Kidney (tissue), 14 donors: ENCODE measurements around the gene MLLT3. TPM values are rescaled to one million over a fixed set of nuclear protein-coding genes. Genes with fewer than 3 reads are reported as not detected.

ENCODE experiments used
- DNase-seq, 5 donors: peaks; one replicate each; pipeline ENCODE4 v3.0.0-alpha.2; 2013 to 2020
- FAIRE-seq: peaks from 2 replicates; lab custom pipeline; 2012; peaks lifted over from hg19 to GRCh38; lab: Jason Lieb, UNC
- H3K27ac ChIP-seq, 2 donors: one replicate each; pipeline ENCODE4 v1.7.0; 2013; ENCODE audit warnings: low read depth in 2 of 2, low read length in 2 of 2, inconsistent platforms in 1 of 2
- H3K27me3 ChIP-seq: one replicate; pipeline ENCODE4 v1.7.1; 2013; ENCODE audit warnings: low read length, inconsistent platforms; ENCODE audit not compliant: control insufficient read depth, insufficient read depth
- H3K36me3 ChIP-seq, 3 donors: one replicate each; pipeline versions ENCODE4 v1.7.0 to v1.7.1; 2013; ENCODE audit warnings: low read length in 3 of 3, control low read depth in 1 of 3, inconsistent platforms in 1 of 3; ENCODE audit not compliant: insufficient read depth in 3 of 3, control insufficient read depth in 2 of 3
- H3K4me1 ChIP-seq, 3 donors: one replicate each; pipeline versions ENCODE4 v1.7.0 to v1.7.1; 2013; ENCODE audit warnings: low read length in 3 of 3, inconsistent platforms in 1 of 3, low read depth in 1 of 3; ENCODE audit not compliant: control insufficient read depth in 2 of 3, insufficient read depth in 2 of 3
- H3K4me3 ChIP-seq, 3 donors: one replicate each; pipeline versions ENCODE4 v1.7.0 to v1.8.1; 2013; ENCODE audit warnings: low read length in 3 of 3, control low read depth in 1 of 3, inconsistent platforms in 1 of 3
- H3K9ac ChIP-seq, 3 donors: one replicate each; pipeline versions ENCODE4 v1.7.0 to v1.7.1; 2013; ENCODE audit warnings: low read length in 3 of 3, control low read depth in 1 of 3, inconsistent platforms in 1 of 3
- H3K9me3 ChIP-seq, 3 donors: one replicate each; pipeline versions ENCODE4 v1.7.0 to v1.7.1; 2013; ENCODE audit warnings: low read length in 3 of 3, control low read depth in 1 of 3, inconsistent platforms in 1 of 3; ENCODE audit not compliant: control insufficient read depth in 2 of 3, insufficient read depth in 1 of 3
- intact Hi-C: fragments of 100-400 bp; cut with DNase I; formaldehyde crosslinking; loops from one replicate; pipeline ENCODE4 v1.11.1; 2022
- polyA plus RNA-seq: library from polyadenylated mRNA; stranded (reverse); fragments of 350-450 nt; fragmentation: Illumina TruSeq; extraction: RNeasy Lipid Tissue Mini Kit (QIAGEN cat#74804); gene quantifications from one replicate; pipeline ENCODE4 v1.2.3, GENCODE V29; 2014; ENCODE audit warnings: low read depth, low replicate concordance; ENCODE audit not compliant: insufficient read depth
- total RNA-seq: library from RNA; stranded (reverse); fragmentation: NEBNext Ultra II Directional; extraction: Animal tissue kit (Norgen Biotek cat#: 25700); gene quantifications from one replicate; pipeline ENCODE4 v1.2.1, GENCODE V29; 2021
- TF ChIP-seq, protein P1 (sequence below): IDR thresholded peaks from 3 replicates; pipeline ENCODE4 v1.5.1; 2012; ENCODE audit warnings: mild to moderate bottlenecking, moderate library complexity, borderline replicate concordance; ENCODE audit not compliant: insufficient read depth; ENCODE audit errors: extremely low read depth
- donor health status: control.
- donor health status: control.
- donor health status: control.
- donor health status: control.
- donor health status: control.
- donor health status: DM: yes; HTN: yes; CAD: no.
- donor health status: Normal renal cell carcinoma (clear cell type).

The MLLT3 gene
- total and polyA plus RNA-seq, 2 donors from 2014 or later, result 15.8 to 19.7 TPM

DNA sequence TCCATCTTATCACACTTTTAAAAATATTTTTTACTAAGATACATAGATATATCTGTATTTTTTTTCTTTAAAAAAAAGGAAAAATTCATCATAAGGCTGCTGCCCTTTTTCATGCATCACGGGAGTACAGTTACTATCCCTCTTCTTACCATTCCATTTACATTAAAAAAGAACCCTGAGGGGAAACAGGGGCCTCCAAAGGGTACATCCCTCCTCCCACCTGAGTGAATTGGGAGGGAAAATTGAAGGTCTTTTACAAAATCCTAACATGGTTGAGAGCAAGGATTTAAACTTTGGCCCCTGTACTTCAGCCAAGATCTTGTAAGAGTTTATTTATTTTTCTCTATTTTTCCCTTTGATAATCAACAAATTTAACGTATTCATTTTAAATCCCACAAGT lies 319.2 kb downstream of the MLLT3 start:
- no peak overlapping the region for H3K9ac ChIP-seq
- no peak overlapping the region for H3K27ac ChIP-seq
- intact Hi-C loops, result no loop called here
- no peaks in the 10 kb centered on the region for H3K9me3 ChIP-seq
- H3K4me1 ChIP-seq, result peaks cover 0 to 3% (median 0%) of the 10 kb centered on the region in 3 donors
- no peaks in the 10 kb centered on the region for H3K36me3 ChIP-seq
- FAIRE-seq (no peak), DNase-seq (no peak)
- H3K27me3 ChIP-seq, result no peaks in the 10 kb centered on the region
- no peak overlapping the region for H3K4me3 ChIP-seq
- TF ChIP-seq, protein P1, sequence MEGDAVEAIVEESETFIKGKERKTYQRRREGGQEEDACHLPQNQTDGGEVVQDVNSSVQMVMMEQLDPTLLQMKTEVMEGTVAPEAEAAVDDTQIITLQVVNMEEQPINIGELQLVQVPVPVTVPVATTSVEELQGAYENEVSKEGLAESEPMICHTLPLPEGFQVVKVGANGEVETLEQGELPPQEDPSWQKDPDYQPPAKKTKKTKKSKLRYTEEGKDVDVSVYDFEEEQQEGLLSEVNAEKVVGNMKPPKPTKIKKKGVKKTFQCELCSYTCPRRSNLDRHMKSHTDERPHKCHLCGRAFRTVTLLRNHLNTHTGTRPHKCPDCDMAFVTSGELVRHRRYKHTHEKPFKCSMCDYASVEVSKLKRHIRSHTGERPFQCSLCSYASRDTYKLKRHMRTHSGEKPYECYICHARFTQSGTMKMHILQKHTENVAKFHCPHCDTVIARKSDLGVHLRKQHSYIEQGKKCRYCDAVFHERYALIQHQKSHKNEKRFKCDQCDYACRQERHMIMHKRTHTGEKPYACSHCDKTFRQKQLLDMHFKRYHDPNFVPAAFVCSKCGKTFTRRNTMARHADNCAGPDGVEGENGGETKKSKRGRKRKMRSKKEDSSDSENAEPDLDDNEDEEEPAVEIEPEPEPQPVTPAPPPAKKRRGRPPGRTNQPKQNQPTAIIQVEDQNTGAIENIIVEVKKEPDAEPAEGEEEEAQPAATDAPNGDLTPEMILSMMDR, result no peak

DNA sequence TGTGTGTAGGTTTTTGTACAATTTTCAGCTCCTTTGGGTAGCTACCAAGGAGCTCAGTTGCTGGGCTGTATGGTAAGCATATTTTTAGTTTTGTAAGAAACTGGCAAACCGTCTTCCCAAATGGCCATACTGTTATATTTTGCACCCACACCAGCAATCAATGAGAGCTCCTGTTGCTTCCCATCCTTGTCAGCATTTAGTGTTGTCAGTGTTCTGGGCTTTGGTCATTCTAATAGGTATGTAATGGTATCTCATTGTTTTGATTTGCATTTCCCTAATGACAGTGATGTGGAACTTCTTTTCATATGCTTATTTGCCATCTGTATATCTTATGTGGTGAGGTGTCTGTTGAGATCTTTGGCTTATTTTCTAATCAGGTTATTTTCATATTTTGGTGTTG lies 320.1 kb downstream of the MLLT3 start:
- H3K36me3 ChIP-seq, result no peaks in the 10 kb centered on the region
- no peak for DNase-seq
- TF ChIP-seq, protein P1, result no peak
- H3K27ac ChIP-seq, result no peak overlapping the region
- intact Hi-C loops, result no loop called here
- no peak overlapping the region for H3K9ac ChIP-seq
- H3K9me3 ChIP-seq, result no peaks in the 10 kb centered on the region
- no peaks in the 10 kb centered on the region for H3K27me3 ChIP-seq
- peaks cover 0 to 3% (median 0%) of the 10 kb centered on the region in 3 donors for H3K4me1 ChIP-seq
- H3K4me3 ChIP-seq, result no peak overlapping the region
- no peak for FAIRE-seq

DNA sequence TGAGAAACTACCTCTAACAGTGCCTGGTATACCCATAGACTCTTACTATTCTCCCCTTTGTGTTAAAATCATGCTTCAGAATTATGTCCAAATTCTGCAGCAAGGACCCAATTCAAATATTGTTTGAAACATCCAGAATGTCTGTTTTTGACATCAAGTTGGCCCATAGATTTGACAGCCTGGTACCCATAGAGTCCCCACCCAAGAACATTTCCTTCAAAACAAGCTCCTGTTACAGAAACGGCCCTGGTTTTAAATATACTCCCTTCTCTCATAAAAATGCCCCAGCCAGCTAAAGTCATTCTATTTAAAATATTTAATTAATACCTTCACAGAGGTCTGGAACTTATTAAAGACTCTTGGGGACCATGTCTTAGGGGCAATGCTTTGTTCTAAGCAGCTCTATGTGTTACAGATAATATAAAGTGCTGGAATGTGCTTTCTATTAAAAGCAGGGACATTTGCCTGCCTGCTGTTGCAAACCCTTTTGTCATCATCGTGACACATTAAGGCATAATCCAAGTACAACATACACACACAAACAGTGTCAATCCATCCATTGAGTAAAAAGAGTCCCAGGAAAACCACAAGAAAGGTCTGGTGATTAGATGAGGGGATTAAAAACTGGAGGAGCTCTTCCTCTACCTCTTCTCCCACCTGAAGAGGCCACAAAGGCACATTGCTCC lies 321.7 kb downstream of the MLLT3 start:
- H3K4me1 ChIP-seq, result peaks cover 0 to 3% (median 0%) of the 10 kb centered on the region in 3 donors
- intact Hi-C loops, result no loop called here
- H3K4me3 ChIP-seq, result no peak overlapping the region
- H3K9ac ChIP-seq, result no peak overlapping the region
- no peak for DNase-seq
- no peaks in the 10 kb centered on the region for H3K27me3 ChIP-seq
- TF ChIP-seq, protein P1, result no peak
- H3K36me3 ChIP-seq, result no peaks in the 10 kb centered on the region
- no peak for FAIRE-seq
- H3K27ac ChIP-seq, result no peak overlapping the region
- no peaks in the 10 kb centered on the region for H3K9me3 ChIP-seq
